Stimulated activated CD4-positive, alpha-beta T cell treated with anti-CD3 and anti-CD28 coated beads, Interleukin-15, amount 100 ng/mL, for 24 hours (primary cell): ENCODE measurements around the gene CYLD.
A peak's percentile ranks its signal among the peaks of the same experiment; 100 is the strongest.

ENCODE experiments used
- DNase-seq: peaks from one replicate; pipeline ENCODE4 v3.0.0-alpha.2; 2020

Gene CYLD

DNA sequence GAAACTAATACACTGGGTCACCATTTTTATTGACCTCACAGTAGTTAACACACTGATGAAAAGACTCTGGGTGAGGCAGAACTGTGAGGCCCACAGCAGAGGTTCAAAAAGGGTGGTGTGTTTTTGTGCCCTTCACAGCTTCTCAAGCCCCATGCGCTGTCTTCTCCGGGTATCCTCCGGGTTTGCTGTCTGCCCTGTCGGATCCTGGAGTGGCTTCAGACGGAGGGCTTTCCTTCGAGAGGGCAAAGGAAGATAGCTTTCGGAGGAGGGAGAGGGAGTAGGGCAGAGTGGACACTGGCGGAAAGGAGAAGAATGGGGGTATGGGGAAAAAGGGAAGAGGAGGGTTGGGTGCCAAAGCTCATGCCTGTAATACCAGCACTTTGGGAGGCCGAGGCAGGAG lies 80.8 kb downstream of the CYLD start:
- no peak for DNase-seq

DNA sequence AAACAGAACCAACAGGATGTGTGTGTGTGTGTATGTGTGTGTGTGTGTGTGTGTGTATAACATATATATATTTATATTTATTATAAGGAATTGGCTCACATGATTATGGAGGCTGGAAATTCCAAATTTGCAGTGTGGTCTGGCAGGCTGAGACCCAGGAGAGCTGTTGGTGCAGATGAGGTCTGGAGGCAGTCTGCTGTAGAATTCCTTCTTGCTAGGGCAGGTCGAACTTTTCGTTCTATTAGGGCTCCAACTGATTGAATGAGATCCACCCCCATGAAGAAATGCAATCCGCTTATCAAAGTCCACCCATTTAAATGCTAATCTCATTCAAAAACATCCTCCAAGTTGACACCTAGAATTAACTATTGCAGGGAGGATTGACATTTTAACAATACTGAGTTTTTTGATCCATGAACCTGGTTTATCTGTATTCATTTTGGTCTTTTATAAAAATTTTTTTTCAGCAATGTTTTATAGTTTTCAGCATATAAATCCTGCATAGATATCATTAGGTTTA lies 85.0 kb downstream of the CYLD start:
- DNase-seq: no peak

GRCh38 chr16:50828164-50828702 lies 86.3 kb downstream of the CYLD start:
- no peak for DNase-seq

GRCh38 chr16:50830698-50831097 lies 88.8 kb downstream of the CYLD start:
- no peak for DNase-seq

DNA sequence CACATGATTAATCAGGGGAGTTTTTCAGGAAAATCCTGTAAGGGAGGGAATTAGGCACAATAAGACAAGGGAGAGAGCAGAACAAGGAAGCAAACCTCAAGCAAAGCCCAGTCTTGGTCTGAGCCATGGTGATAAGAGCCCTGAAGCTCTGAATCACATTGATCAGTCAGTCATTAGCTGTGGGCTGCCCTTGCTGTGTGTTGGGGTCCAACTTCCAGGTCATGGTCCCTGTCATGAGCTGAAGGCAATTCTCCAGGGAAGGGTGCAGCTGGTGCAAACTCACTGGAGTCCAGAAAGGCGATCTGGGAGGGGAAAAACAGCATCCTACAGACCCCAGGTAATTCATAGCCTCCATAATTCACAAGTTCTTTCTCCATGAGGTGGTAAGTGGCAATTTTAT lies 89.9 kb downstream of the CYLD start:
- no peak for DNase-seq

GRCh38 chr16:50833929-50834328 lies 92.0 kb downstream of the CYLD start:
- no peak for DNase-seq

DNA sequence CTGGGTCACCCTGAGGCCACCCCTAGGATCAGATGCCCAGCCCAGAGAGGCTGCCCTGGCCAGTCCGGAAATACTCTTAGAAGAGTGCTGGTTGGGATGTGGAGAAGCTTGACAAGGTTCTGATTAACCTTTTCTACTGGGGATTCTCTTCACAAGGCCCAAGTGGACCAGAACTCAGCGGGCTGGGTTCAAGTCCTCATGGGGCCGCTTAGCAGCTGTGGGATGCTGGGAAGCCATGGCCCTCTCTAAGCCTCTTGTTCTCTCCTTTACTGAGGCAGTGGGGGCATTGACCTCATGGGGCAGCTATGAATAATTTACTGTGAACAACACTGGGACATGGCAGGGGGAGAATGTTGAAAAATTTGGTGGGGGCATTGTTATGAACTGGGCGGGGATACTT lies 92.8 kb downstream of the CYLD start:
- no peak for DNase-seq

GRCh38 chr16:50835358-50836060 lies 93.6 kb downstream of the CYLD start:
- DNase-seq: no peak

- DNase-seq: no peak
Measured at GRCh38 chr16:50836121-50836621, 94.3 kb downstream of the CYLD start.

DNA sequence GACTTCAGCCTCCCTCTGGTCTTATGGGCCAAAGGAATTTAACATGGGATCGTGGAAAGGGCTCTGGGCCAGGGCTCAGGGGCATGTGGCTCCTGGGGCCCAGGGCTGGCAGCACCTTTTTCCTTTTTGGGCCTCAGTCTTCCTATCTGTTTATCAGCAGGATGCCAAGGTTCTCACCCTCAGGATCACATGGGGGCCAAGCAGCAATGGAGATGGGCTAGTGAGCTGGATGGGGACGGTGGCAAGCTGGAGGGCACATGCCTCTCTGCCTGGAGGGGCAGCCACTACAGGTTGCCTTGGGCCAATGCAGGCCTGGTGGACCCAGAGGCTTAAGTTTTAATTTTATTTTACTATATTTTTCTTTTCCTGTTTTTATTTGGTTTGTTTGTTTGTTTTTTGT lies 95.4 kb downstream of the CYLD start:
- DNase-seq: no peak

- no peak for DNase-seq
Measured at GRCh38 chr16:50838165-50838564, 96.3 kb downstream of the CYLD start.

DNA sequence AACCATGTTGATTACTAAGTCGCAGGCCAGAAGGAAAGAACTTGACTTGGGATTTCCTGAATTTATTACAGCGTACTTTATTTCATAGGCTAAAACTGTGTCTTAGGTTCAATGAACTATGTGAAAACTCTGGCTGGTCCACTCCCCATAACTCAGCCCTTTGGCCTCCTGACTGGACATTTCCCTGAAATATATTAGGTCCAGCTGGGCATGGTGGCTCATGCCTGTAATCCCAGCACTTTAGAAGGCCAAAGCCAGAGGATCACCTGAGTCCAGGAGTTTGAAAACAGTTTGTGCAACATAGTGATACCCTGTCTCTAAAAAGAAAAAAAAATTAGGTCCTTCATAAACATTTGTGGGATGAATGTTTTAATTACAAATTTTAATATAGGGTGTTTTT lies 97.0 kb downstream of the CYLD start:
- no peak for DNase-seq

DNA sequence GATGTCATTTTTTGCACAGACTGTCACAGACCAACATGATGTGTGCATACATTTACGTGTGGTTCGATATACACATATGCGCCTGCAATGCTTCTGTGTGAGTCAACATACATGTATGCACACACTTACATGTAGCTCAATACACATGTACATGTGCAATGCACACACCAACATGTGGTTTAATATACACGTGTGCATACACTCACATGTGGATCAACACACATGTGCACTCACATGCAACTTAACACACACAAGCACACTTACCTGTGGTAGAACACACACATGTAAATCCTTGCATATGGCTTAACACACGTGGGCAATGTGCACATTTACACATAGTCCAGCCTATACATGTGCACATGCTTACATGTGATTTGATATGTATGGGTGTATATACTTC lies 97.5 kb downstream of the CYLD start:
- DNase-seq: no peak

GRCh38 chr16:50839920-50840729 lies 98.2 kb downstream of the CYLD start:
- DNase-seq: no peak

GRCh38 chr16:50841081-50841886 lies 99.4 kb downstream of the CYLD start:
- DNase-seq: peak; percentile 71

DNA sequence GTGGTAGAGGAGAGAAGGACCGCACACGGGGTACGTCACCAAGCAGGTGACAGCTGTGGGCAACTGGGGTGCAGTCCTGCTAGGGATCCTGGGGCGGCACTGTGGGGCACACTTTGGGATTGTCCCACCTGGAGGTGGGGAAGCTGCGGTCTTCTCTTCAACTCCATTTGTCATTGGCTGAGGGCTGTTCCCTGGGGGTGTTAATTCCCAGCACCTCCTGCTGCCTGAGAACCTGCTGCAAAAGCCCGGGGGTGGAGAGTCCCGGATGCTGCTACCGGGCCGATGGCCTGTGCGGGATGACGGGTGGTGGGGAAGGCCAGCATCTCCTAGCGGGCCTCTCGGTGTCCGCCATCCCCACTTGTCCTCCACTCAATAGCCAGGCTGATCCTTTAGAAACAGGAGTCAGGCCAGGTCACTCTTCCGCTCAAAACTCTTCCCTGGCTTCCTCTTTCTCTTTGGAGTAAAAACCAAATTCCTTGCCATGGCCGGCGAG lies 100.2 kb downstream of the CYLD start:
- no peak for DNase-seq

GRCh38 chr16:50842589-50842988 lies 100.7 kb downstream of the CYLD start:
- DNase-seq: peak; percentile 41

- no peak for DNase-seq
Measured at GRCh38 chr16:50844840-50845239, 103.0 kb downstream of the CYLD start.

GRCh38 chr16:50845296-50845695 lies 103.4 kb downstream of the CYLD start:
- DNase-seq: no peak

DNA sequence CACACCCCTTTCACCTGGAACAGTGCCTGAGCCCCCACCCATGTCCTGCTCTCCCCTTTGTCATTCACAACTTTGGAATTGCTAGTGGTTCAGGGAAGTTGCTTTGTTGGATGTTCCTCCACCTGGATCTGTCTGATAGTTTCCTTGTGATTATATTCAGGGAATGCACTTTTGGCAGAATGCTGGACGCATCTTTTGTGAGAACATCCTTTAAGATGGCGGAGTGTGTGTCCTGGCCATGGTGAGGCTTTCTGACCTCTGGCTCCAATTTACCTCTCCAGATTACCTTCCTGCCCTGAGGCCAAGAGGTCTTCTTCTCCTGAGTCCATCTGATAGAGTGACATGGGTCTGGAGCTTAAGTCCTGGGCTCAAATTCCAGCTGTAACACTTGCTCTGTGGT lies 104.6 kb downstream of the CYLD start:
- DNase-seq: no peak

DNA sequence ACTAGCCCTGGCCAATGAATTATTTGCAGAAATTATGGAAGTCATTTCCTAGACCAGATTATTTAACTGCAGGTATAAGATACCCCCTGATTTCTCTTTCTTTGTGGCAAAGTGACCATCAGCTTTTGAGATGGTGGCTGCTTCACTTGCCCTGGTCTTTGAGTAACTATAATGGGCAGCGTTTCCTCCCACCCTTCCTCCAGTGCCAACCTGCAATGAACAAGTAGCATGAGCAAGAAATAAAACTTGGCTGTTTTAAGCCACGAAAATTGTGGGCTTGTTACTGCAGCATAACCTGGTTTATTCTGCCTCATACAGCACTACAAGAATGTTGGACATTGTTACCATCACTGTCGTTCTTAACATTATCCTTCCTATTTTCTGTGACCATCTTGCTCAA lies 105.3 kb downstream of the CYLD start:
- no peak for DNase-seq

DNA sequence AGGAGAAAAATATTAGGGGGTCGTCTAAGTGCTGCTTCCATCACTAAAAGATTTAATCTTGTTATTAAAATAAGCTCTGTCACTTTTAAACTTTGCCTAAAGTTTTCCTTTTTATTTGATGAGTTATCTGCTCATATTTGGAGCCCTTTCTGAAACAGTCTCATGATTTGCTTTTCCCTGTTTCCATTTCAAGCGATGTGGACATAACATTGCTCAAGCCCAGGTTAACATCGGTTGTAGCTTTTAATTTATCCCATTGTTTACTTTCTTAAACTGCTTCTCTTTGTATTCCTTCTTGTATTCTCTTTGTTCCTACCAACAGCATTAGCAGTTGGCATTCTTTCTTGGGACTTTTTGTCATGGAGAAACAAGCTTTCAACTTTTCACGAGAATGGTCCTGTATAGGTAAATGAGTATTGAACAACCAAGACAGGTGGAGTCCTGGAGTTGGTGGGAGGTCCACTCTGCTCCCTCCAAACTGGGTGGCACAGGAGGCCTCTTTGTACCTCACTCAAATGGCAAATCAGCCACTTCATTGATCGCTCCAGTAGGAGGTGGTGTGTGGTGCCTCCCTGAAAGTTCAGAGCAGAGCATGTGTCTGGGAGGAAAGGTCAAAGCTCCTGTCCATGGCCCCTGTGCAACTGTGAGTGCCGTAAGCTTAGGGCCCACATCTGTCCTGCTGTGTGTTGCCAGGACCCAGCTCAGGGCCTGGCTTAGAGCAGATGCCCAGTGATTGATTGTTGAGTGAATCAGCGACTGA lies 107.0 kb downstream of the CYLD start:
- no peak for DNase-seq
